Left cardiac atrium (tissue), 4 donors: Measurements from ENCODE around the gene TANC1. TPM values are rescaled to one million over a fixed set of nuclear protein-coding genes. Genes with fewer than 3 reads are reported as not detected.
"Not testable (repeated sequence)": the region's sequence is repeated elsewhere in the genome, so short reads cannot be mapped to it uniquely, and the experiment has no call there.

ENCODE experiments used
- ATAC-seq, 2 donors: fragments of 200-7000 bp; cut with Tn5 transposase; one replicate each; pipeline ENCODE4 v1.9.1; 2020; ENCODE audit warnings: mild to moderate bottlenecking in 2 of 2, moderate library complexity in 2 of 2
- DNase-seq: peaks from one replicate; pipeline ENCODE4 v3.0.0-alpha.2; 2020
- intact Hi-C, 2 donors: fragments of 100-400 bp; cut with DNase I; formaldehyde crosslinking; loops; one replicate each; pipeline versions ENCODE4 v1.14.1 to v1.15.1; 2022 to 2023
- total RNA-seq, 2 donors: library from RNA; stranded (reverse); fragmentation: NEBNext Ultra II Directional; extraction: Animal tissue kit (Norgen Biotek cat#: 25700); gene quantifications; one replicate each; pipeline ENCODE4 v1.2.1, GENCODE V29; 2021
- donor health status: DM: no; HTN: yes; CAD: no.
- donor health status: DM: no; HTN: yes; CAD: no; lungs with severe emphysema.
- donor health status: DM: yes; HTN: yes; CAD: no.
- donor health status: Dilated cardiomyopathy.

TANC1 gene
- total RNA-seq, 2 donors from 2014 or later: 38.6 to 80.7 TPM

- DNase-seq (peak; percentile 69), ATAC-seq (peak; percentile 51 to 67)
- intact Hi-C loops: no loop called here
Observed at GRCh38 chr2:159094173-159094737, 125.8 kb downstream of the TANC1 start.

- DNase-seq: no peak
- intact Hi-C loops: no loop called here
- no peak for ATAC-seq
Observed at GRCh38 chr2:159095813-159096212, 127.4 kb downstream of the TANC1 start.

DNA sequence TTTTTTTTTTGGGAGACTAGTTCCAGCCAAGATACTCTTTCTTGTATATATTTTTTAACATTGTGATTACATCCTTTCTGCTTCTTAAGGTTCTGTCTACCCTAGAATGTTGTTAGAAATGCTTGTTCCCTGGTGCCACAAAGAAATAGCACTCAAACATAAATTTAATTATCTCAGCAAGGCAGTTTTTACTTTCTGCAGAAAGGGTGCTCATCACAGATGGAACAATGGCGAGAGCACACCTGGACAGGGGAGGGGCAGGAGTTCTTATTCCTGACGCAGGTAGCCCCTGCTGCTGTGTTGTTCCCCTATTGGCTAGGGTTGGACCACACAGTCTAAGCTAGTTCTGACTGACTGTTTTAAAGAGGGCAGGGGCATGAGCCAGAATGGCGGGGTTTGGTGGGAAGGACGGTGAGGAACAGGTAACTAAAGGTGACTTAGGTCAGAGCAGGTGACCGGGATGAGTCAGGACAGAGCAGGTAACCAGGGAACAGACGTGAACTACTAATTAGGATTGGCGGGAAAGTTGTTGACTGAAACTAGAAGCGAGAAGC lies 127.9 kb downstream of the TANC1 start:
- ATAC-seq, intact Hi-C loops, DNase-seq: not testable (repeated sequence)

DNA sequence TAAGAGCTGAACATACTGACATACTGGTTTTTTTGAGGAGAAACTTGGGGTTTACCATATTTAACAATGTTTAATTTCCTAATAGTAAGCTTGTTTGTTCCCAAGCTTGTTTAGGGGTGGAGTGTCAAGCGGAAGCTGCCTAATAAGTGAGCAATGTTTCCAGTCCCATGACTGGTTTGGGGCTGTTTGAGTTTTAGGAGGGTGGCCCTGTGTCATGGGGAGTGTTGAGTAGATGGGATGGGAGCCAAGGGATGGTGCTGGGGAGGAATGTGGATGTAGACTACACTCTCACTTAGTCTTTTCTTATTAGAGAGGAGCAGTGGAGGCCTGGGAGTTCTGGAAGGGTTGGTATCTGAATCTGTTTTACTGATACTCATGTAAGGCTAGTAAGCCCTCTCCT lies 128.5 kb downstream of the TANC1 start:
- DNase-seq (no peak), ATAC-seq (peak in 1 of 2 donors; percentile 4)
- intact Hi-C loops: no loop called here

GRCh38 chr2:159098361-159098760 lies 129.9 kb downstream of the TANC1 start:
- no peak for DNase-seq
- intact Hi-C loops: no loop called here

GRCh38 chr2:159098921-159099411 lies 130.5 kb downstream of the TANC1 start:
- ATAC-seq (peak in 1 of 2 donors; percentile 27), DNase-seq (no peak)
- intact Hi-C loops: no loop called here

More at GRCh38 chr2:159098361-159098760, 129.9 kb downstream of the TANC1 start:
- no peak for ATAC-seq

DNA sequence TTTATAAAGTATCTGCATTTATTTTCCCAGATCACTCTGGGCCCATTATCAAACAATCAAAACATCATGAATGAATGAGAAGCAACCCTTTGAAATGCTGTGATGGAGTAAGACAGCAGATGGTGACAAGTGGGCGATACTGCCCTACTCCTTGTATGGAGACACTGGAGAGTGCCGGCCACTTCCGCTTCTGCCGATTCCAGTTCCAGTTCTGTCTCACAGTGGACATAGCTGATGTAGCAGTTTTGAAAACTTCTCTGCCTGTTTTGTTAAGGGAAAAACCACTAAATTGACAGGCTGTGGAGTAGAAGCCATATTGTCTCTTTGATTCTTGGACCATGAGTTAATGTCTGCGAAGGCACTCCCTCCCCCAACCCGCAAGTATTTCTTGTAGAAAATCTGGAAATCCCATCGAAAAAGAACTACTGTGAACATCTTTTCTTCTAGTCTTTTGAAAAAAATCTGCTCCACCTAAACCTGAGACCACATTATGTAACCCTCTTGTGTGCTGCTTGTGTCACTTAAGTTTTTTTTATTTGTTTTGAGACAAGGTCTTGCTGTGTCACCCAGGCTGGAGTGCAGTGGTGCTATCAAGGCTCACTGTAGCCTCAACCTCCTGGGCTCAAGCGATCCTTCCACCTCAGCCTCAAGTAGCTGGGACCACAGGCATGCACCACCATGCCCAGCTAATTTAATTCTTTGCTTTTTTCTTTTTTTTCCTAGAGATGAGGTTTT lies 133.5 kb downstream of the TANC1 start:
- intact Hi-C loops: no loop called here
- ATAC-seq (peak; percentile 84 to 85), DNase-seq (no peak)

- intact Hi-C loops: no loop called here
- DNase-seq (no peak), ATAC-seq (no peak)
Observed at GRCh38 chr2:159103411-159103810, 135.0 kb downstream of the TANC1 start.

- no peak for DNase-seq
- intact Hi-C loops: no loop called here
Observed at GRCh38 chr2:159106109-159106508, 137.7 kb downstream of the TANC1 start.

DNA sequence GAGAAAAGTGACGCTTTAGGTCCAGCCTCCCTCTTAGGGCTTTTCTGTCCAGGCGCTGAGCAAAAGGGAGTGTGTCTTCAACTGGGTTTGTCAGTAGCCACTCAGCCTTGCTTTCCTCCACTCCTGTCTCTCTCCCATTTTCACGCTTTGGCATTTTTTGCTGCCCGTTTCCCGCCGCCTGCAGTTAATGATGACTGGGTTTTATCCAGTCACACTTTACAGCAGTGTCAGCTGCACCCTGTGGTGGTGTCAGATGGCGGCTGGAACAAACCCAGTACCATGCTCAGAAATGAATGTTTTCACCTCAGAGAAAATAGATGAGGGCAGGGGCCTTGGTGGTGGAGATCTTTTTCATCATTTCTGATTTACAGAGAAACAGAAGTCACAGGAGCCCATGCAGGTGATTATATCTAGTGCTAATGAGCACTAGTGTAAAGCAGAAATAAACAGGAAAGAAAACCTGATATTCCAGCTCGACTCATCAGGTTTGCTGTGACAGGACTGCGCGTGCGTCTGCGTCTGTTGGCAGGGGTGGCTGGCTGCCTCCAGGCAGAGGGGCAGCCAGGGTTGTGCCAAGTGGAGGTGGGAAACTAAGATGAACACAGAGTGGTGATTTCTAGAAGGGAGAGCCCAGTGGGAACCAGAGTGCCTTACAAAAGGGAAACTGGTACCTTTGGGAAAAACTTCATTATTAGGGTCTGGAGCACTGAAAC lies 139.9 kb downstream of the TANC1 start:
- intact Hi-C loops: no loop called here
- peak; percentile 75 to 87 for ATAC-seq
- DNase-seq: no peak

More at GRCh38 chr2:159106109-159106508, 137.7 kb downstream of the TANC1 start:
- ATAC-seq: no peak

- no peak for DNase-seq
- intact Hi-C loops: no loop called here
- ATAC-seq: no peak
Observed at GRCh38 chr2:159109517-159109916, 141.1 kb downstream of the TANC1 start.

DNA sequence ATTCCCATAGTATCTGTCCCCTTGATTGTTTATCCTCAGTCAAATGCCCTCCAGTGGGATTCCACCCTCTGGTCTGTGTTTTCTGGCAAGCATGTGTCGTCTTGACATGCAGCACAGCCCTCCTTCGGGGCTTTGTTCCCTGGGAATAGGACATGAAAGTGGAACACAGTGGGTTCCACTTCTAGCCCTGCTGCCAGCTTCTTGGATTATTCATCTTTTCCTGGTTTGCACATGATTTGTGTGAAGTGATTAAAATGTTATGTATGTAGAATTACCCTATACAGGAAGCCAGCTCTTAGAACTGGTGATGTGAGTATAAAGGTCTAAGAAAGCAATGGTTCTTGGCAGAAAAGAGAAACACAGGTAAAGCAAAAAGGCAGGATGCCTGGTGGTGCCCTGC lies 142.3 kb downstream of the TANC1 start:
- no peak for ATAC-seq
- DNase-seq: no peak
- intact Hi-C loops: no loop called here

DNA sequence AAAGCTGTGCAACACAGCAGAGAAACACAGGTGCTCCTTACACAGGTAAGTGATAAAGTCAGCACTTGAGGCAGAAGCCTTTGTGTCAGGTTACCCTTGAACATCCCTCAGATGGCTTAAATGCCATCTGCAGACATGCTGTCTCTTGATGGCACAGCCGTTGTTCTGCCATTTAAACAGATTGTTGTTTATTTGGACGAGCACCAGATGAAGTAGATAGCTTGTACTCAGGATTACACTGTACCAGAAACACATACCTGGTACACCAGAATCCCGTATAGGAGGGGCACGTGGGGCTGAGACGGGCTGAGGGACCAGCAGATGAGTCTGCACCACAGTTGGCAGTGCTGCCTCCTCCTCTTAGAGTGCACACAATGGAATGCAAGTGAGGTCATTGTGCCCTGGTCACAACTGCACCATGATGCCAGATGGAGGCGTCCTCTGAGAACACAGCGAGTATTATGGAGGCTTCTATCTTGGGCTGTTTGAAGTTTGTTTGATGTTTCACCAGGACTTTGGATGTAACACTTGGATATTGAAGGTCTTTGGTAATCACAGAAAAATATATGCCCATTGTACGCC lies 143.0 kb downstream of the TANC1 start:
- ATAC-seq (peak; percentile 66 to 83), DNase-seq (peak; percentile 45)
- intact Hi-C loops: no loop called here

DNA sequence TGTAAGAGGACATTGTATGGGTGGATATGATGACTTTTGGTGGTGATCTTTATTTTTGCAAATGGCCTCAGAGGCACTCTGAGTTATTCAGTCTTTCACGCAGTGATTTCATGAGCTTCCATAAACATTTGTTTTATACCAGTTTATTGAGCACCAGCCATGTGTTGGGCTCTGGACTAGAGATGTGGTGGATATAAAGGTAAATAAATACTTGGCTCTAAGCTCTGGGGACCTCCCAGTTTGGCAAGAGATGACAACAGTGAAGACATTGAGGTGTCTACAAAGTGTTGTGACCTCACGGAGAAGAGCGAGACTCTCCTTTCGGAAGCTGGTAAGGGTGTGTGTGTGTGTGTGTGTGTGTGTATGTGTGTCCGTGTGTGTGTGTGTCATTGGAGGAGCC lies 146.4 kb downstream of the TANC1 start:
- ATAC-seq: no peak
- intact Hi-C loops: loop anchor here (5.0 kb wide), 3 partner anchors 83 to 208 kb away; partner anchors contain the start of gene TANC1 (in 2 of the 2)
- DNase-seq: no peak

DNA sequence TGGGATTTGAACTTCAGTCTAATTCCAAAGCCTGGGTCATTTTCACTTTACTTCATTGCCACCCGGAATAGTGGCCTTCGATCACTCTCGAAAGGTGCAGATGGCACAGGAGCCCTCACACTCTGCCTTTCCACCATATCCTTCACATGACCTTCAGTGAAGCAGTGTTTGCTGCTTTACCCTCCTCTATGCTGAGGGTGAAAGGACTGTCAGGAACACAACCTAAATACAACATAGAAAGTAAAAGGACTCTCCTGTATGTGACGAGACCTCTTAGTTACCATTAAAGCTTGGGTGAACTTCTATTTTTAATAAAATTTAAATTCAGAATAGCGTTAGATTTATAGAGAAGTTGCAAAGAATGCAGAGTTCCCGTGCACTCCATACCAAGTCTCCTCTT lies 148.5 kb downstream of the TANC1 start:
- ATAC-seq: no peak
- DNase-seq: no peak
- intact Hi-C loops: loop anchor here (5.0 kb wide), 3 partner anchors 85 to 210 kb away; partner anchors contain the start of gene TANC1 (in 2 of the 2)

GRCh38 chr2:159117658-159118057 lies 149.2 kb downstream of the TANC1 start:
- ATAC-seq: no peak
- intact Hi-C loops: loop anchor here (5.0 kb wide), 3 partner anchors 85 to 210 kb away; partner anchors contain the start of gene TANC1 (in 2 of the 2)
- DNase-seq: no peak

- peak; percentile 89 for DNase-seq
- ATAC-seq: peak; percentile 88 to 90
- intact Hi-C loops: loop anchor here (5.0 kb wide), 3 partner anchors 86 to 211 kb away; partner anchors contain the start of gene TANC1 (in 2 of the 2)
Observed at GRCh38 chr2:159118115-159118858, 149.8 kb downstream of the TANC1 start.

- DNase-seq: no peak
- peak in 1 of 2 donors; percentile 16 for ATAC-seq
- intact Hi-C loops: loop anchor here (1.0 to 5.0 kb wide), 4 partner anchors 87 to 218 kb away; partner anchors contain the start of gene TANC1 (in 2 of the 2)
Observed at GRCh38 chr2:159118859-159119500, 150.5 kb downstream of the TANC1 start.
